Activated B cell treated with CpG ODN at 0.5 μM for 24 hours (primary cell): ENCODE results near the gene INO80C. TPM values are rescaled to one million over a fixed set of nuclear protein-coding genes. Genes with fewer than 3 reads are reported as not detected.

Experiments
- ATAC-seq: fragments of 200-7000 bp; cut with Tn5 transposase; one replicate; pipeline ENCODE4 v1.10.0; 2021; ENCODE audit warnings: low read depth, mild to moderate bottlenecking, moderate library complexity
- CTCF ChIA-PET: fragments of 350-600 bp; sonication (Branson Sonifier 250); formaldehyde crosslinking; loops from one replicate; lab custom pipeline; 2021; ENCODE audit warnings: antibody characterized with exemption; lab: Charles Lee
- POLR2A ChIA-PET: fragments of 350-600 bp; sonication (Branson Sonifier 250); formaldehyde crosslinking; loops from one replicate; lab custom pipeline; 2021; ENCODE audit warnings: antibody characterized with exemption; lab: Charles Lee
- DNase-seq: peaks from one replicate; pipeline ENCODE4 v3.0.0; 2022
- H3K27ac Mint-ChIP-seq: one replicate; pipeline ENCODE4 v1.8.0; 2020; ENCODE audit warnings: mixed read lengths
- H3K27me3 Mint-ChIP-seq: one replicate; pipeline ENCODE4 v1.8.0; 2021; ENCODE audit warnings: mixed read lengths
- H3K36me3 Mint-ChIP-seq: one replicate; pipeline ENCODE4 v1.8.0; 2021; ENCODE audit warnings: low read depth, mixed read lengths
- H3K4me1 Mint-ChIP-seq: one replicate; pipeline ENCODE4 v1.8.0; 2021; ENCODE audit warnings: mixed read lengths
- H3K4me3 Mint-ChIP-seq: one replicate; pipeline ENCODE4 v1.8.0; 2020; ENCODE audit warnings: mild to moderate bottlenecking, mixed read lengths
- H3K9me3 Mint-ChIP-seq: one replicate; pipeline ENCODE4 v1.8.0; 2020; ENCODE audit warnings: mixed read lengths
- intact Hi-C: fragments of 100-400 bp; cut with micrococcal nuclease; formaldehyde crosslinking; loops from one replicate; pipeline ENCODE4 v1.15.1; 2024
- total RNA-seq: library from RNA; stranded (reverse); gene quantifications from 2 replicates; pipeline ENCODE4 v1.2.3, GENCODE V29; 2022
- TF ChIP-seq, protein P1 (sequence below): fragments of 200-600 bp; IDR thresholded peaks from one replicate; pipeline ENCODE4 v1.8.0; 2022; ENCODE audit warnings: antibody characterized with exemption, mild to moderate bottlenecking

The INO80C gene
- total RNA-seq, 1 donor from 2014 or later: 31.6 TPM

DNA sequence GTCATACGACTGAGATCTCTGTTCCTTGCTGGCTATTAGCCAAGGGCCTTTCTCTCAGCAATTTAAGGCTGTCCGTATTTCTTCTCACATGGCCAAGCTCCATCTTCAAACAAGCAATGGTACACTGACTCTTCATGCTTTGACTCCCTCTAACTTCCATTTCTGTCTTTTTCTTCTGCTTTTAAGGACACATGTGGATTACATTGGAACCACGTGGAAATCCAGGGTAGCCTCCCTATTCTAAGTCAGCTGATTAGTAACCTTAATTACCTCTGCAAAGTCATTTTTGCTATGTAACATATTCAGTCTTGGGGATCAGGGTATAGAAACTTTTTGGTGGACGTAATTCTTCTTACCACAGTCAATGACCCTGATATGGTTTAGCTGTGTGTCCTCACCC lies 79.2 kb downstream of the INO80C start:
- H3K36me3 Mint-ChIP-seq: no peaks in the 10 kb centered on the region
- H3K4me3 Mint-ChIP-seq: no peak overlapping the region
- peaks cover 22% of the 10 kb centered on the region for H3K4me1 Mint-ChIP-seq
- ChIA-PET POLR2A (no interaction called here), CTCF (no interaction called here)
- ATAC-seq (no peak), DNase-seq (no peak)
- intact Hi-C loops: no loop called here
- H3K27ac Mint-ChIP-seq: no peak overlapping the region
- peaks cover 8% of the 10 kb centered on the region for H3K9me3 Mint-ChIP-seq
- H3K27me3 Mint-ChIP-seq: no peaks in the 10 kb centered on the region
- TF ChIP-seq, protein P1, sequence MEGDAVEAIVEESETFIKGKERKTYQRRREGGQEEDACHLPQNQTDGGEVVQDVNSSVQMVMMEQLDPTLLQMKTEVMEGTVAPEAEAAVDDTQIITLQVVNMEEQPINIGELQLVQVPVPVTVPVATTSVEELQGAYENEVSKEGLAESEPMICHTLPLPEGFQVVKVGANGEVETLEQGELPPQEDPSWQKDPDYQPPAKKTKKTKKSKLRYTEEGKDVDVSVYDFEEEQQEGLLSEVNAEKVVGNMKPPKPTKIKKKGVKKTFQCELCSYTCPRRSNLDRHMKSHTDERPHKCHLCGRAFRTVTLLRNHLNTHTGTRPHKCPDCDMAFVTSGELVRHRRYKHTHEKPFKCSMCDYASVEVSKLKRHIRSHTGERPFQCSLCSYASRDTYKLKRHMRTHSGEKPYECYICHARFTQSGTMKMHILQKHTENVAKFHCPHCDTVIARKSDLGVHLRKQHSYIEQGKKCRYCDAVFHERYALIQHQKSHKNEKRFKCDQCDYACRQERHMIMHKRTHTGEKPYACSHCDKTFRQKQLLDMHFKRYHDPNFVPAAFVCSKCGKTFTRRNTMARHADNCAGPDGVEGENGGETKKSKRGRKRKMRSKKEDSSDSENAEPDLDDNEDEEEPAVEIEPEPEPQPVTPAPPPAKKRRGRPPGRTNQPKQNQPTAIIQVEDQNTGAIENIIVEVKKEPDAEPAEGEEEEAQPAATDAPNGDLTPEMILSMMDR: no peak

Other genes with a start within 250 kb of the INO80C start
- gene ZSCAN30, start 207.7 kb downstream of the INO80C start, total RNA-seq: 21.2 and 23.8 TPM in 2 replicates
- 72.5 and 75.8 TPM in 2 replicates for gene ZNF24, start 153.5 kb downstream of the INO80C start, total RNA-seq
- gene ZNF396, start 120.6 kb downstream of the INO80C start, total RNA-seq: 1.5 and 2.2 TPM in 2 replicates
- gene GALNT1, start 83.8 kb upstream of the INO80C start, total RNA-seq: 67.5 and 70.6 TPM in 2 replicates